ENCODE results near the gene HDAC9. TPM values are rescaled to one million over a fixed set of nuclear protein-coding genes. Genes with fewer than 3 reads are reported as not detected.

The HDAC9 gene
- total RNA-seq, 2 experiments from 2014 or later = 1.5 to 3.0 TPM

DNA sequence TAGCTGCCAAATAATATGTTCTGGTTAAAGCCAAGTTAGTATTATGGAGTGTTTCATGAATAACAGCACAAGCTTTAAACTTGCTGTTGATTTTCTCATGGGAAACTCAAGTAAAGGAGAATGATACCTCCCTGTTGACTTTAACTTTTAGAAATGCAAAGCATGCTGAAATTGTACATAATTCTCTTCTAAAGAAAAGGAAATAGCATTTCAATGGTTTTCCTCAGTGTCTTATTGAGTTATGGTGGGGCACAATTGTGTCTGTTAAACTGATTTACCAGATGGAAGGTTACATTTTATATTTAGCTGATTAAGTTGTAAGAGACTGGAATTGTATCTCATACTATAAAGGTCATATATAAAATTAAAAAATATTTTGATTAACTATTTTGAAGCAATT lies 119.3 kb downstream of the HDAC9 start:
- ChIA-PET POLR2A (no interaction called here), CTCF (no interaction called here)
- ATAC-seq = no peak
- H3K9me3 Mint-ChIP-seq = no peaks in the 10 kb centered on the region
- H3K4me1 Mint-ChIP-seq (ENCODE audit: low read depth) = peaks cover 4% of the 10 kb centered on the region
- DNase-seq = no peak
- intact Hi-C loops (cut with micrococcal nuclease) = no loop called here
- H3K4me3 Mint-ChIP-seq = no peak overlapping the region
- H3K36me3 Mint-ChIP-seq (ENCODE audit: low read depth) = no peaks in the 10 kb centered on the region
- TF ChIP-seq CTCF (IDR thresholded peaks at IDR 0.05) = no peak
- H3K27ac Mint-ChIP-seq = no peak overlapping the region
- no peaks in the 10 kb centered on the region for H3K27me3 Mint-ChIP-seq

DNA sequence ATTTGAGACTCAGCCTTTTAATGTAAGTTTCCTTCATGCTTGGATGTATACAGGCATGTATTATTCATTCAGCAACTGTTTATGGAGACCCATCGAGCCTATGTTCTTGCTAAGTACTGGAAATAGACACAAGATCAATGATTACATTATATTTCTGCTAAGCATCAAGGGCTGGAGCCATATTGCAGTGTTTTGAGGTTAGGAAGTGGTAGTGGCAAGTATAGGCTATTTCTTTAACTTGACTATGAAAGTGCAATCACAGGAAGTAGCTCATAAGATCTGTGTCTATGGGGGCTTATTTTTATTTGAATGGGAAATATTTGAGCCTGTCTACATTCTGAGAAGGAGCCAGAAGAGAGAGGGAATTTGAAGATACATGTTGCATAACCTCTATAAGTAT lies 123.8 kb downstream of the HDAC9 start:
- DNase-seq = no peak
- H3K4me1 Mint-ChIP-seq (ENCODE audit: low read depth) = peaks cover 4% of the 10 kb centered on the region
- H3K27me3 Mint-ChIP-seq = no peaks in the 10 kb centered on the region
- CTCF ChIA-PET = no interaction called here
- TF ChIP-seq CTCF (IDR thresholded peaks at IDR 0.05) = no peak
- no peaks in the 10 kb centered on the region for H3K36me3 Mint-ChIP-seq (ENCODE audit: low read depth)
- no peak overlapping the region for H3K4me3 Mint-ChIP-seq
- no peak for ATAC-seq
- POLR2A ChIA-PET = no interaction called here
- no peaks in the 10 kb centered on the region for H3K9me3 Mint-ChIP-seq
- intact Hi-C loops (cut with micrococcal nuclease) = no loop called here
- H3K27ac Mint-ChIP-seq = no peak overlapping the region

DNA sequence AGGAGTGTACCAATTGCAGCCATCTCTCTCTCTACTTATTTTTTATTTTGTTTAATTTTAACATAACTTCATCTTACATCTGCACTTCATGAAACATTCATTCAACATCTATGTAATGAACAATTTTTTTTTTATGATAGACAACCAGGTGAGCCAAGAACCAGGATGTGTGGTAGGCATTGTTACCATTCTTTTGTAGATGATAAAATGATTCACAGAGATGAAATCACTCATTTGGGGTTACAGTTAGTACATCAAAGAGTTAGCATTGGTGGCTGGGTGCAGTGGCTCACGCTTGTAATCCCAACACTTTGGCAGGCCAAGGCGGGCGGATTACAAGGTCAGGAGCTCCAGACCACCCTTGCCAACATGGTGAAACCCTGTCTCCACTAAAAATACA lies 127.8 kb downstream of the HDAC9 start:
- DNase-seq = no peak
- TF ChIP-seq CTCF (IDR thresholded peaks at IDR 0.05) = no peak
- no peaks in the 10 kb centered on the region for H3K9me3 Mint-ChIP-seq
- ChIA-PET CTCF (no interaction called here), POLR2A (no interaction called here)
- intact Hi-C loops (cut with micrococcal nuclease) = no loop called here
- H3K4me1 Mint-ChIP-seq (ENCODE audit: low read depth) = peaks cover 4% of the 10 kb centered on the region
- no peak overlapping the region for H3K4me3 Mint-ChIP-seq
- H3K27me3 Mint-ChIP-seq = no peaks in the 10 kb centered on the region
- no peaks in the 10 kb centered on the region for H3K36me3 Mint-ChIP-seq (ENCODE audit: low read depth)
- no peak overlapping the region for H3K27ac Mint-ChIP-seq
- no peak for ATAC-seq

GRCh38 chr7:18624459-18624858 lies 128.9 kb downstream of the HDAC9 start:
- TF ChIP-seq CTCF (IDR thresholded peaks at IDR 0.05) = no peak
- H3K4me3 Mint-ChIP-seq = no peak overlapping the region
- CTCF ChIA-PET = no interaction called here
- intact Hi-C loops (cut with micrococcal nuclease) = no loop called here
- no peaks in the 10 kb centered on the region for H3K9me3 Mint-ChIP-seq
- H3K36me3 Mint-ChIP-seq (ENCODE audit: low read depth) = no peaks in the 10 kb centered on the region
- H3K4me1 Mint-ChIP-seq (ENCODE audit: low read depth) = no peaks in the 10 kb centered on the region
- H3K27ac Mint-ChIP-seq = no peak overlapping the region
- POLR2A ChIA-PET = no interaction called here
- ATAC-seq (no peak), DNase-seq (no peak)
- H3K27me3 Mint-ChIP-seq = no peaks in the 10 kb centered on the region

DNA sequence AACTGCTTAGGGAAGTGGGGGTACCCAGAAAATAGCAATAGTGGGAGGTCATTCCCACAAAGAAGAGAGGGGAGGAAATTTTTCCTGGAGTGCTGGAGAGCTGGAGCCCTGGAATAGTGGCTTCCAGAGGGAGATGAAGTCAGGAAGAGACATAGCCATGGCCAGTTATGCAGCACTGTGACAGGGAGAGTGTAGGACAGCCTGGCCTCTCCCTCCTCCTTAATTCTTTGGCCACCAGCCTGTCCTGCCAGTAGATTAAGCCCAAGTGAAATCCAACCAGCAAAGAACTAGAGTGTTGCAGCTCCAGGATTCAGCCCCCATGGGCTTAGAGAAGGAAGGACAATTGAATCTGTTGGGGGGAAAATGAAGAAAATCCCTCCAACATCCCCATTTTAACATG lies 130.5 kb downstream of the HDAC9 start:
- no peak for TF ChIP-seq CTCF (IDR thresholded peaks at IDR 0.05)
- Mint-ChIP-seq H3K4me1 (ENCODE audit: low read depth) (no peaks in the 10 kb centered on the region), H3K4me3 (no peak overlapping the region), H3K27me3 (no peaks in the 10 kb centered on the region), H3K9me3 (no peaks in the 10 kb centered on the region), H3K27ac (no peak overlapping the region), H3K36me3 (ENCODE audit: low read depth) (no peaks in the 10 kb centered on the region)
- intact Hi-C loops (cut with micrococcal nuclease) = no loop called here
- ChIA-PET POLR2A (no interaction called here), CTCF (no interaction called here)
- DNase-seq (no peak), ATAC-seq (no peak)

Measured in activated CD8-positive, alpha-beta T cell treated with anti-CD3 and anti-CD28 coated beads for 36 hours (primary cell).